ENCODE results near the gene WDR37. TPM values are rescaled to one million over a fixed set of nuclear protein-coding genes. Genes with fewer than 3 reads are reported as not detected.

Gene WDR37
- total and polyA plus RNA-seq, 9 of the 15 experiments (the other 6 are each of a cell fraction or from before 2014, with no cell fraction given) = 2.3 to 11.6 (median 6.7) TPM

GRCh38 chr10:1153251-1153763 lies 97.1 kb downstream of the WDR37 start:
- in situ Hi-C loops (cut with MboI) = no loop called here
- peaks cover 7 to 24% of the 10 kb centered on the region in 2 experiments; a peak in 3 of 5 replicates for H3K4me1 ChIP-seq (replicated peaks in 1 of 2; ENCODE audit: control insufficient read depth in 2 of 2, insufficient read depth in 2 of 2, low read length in 2 of 2)
- ChIA-PET CTCF (ENCODE audit: low intra/inter-chr PET ratio) (no interaction called here), POLR2A (no interaction called here)
- intact Hi-C loops (cut with micrococcal nuclease) = no loop called here
- H3K9ac ChIP-seq (ENCODE audit: insufficient read depth in 1 of 2, low read depth in 2 of 2, low read length in 2 of 2) = no peak overlapping the region
- H2AFZ ChIP-seq (ENCODE audit: low read depth, low read length) = no peak overlapping the region
- no peak for DNase-seq (ENCODE audit: extremely low read depth in 1 of 4, low spot score in 3 of 4)
- H4K20me1 ChIP-seq (replicated peaks; ENCODE audit: control insufficient read depth, insufficient read depth, low read length) = no peaks in the 10 kb centered on the region
- H3K36me3 ChIP-seq (ENCODE audit: control insufficient read depth, insufficient read depth, low read length) = peaks cover 20% of the 10 kb centered on the region; the same call in 2 of the 3 replicates
- BruUV-seq (replicated peaks) = no TSS peak
- no peak overlapping the region for H3K4me3 ChIP-seq
- peaks cover 2 to 22% of the 10 kb centered on the region in 2 experiments; a peak in 2 of 5 replicates for H3K27me3 ChIP-seq (ENCODE audit: control insufficient read depth in 2 of 2, insufficient read depth in 2 of 2, low read length in 2 of 2)
- ATAC-seq = no peak
- TF ChIP-seq PCBP2 (IDR thresholded peaks at IDR 0.05; ENCODE audit: low read depth, low read length, poor library complexity, severe bottlenecking) = no peak
- no peak for TF ChIP-seq ZBED1 (IDR thresholded peaks at IDR 0.05)
- no peak for TF ChIP-seq HOMEZ (CRISPR knock-in tag; IDR thresholded peaks at IDR 0.05)
- no peak for TF ChIP-seq RBM34 (IDR thresholded peaks at IDR 0.05; ENCODE audit: borderline replicate concordance, insufficient read depth, low read length)
- TF ChIP-seq, protein P1, sequence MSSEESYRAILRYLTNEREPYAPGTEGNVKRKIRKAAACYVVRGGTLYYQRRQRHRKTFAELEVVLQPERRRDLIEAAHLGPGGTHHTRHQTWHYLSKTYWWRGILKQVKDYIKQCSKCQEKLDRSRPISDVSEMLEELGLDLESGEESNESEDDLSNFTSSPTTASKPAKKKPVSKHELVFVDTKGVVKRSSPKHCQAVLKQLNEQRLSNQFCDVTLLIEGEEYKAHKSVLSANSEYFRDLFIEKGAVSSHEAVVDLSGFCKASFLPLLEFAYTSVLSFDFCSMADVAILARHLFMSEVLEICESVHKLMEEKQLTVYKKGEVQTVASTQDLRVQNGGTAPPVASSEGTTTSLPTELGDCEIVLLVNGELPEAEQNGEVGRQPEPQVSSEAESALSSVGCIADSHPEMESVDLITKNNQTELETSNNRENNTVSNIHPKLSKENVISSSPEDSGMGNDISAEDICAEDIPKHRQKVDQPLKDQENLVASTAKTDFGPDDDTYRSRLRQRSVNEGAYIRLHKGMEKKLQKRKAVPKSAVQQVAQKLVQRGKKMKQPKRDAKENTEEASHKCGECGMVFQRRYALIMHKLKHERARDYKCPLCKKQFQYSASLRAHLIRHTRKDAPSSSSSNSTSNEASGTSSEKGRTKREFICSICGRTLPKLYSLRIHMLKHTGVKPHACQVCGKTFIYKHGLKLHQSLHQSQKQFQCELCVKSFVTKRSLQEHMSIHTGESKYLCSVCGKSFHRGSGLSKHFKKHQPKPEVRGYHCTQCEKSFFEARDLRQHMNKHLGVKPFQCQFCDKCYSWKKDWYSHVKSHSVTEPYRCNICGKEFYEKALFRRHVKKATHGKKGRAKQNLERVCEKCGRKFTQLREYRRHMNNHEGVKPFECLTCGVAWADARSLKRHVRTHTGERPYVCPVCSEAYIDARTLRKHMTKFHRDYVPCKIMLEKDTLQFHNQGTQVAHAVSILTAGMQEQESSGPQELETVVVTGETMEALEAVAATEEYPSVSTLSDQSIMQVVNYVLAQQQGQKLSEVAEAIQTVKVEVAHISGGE (CRISPR knock-in tag; IDR thresholded peaks at IDR 0.05) = no peak
- TF ChIP-seq SMARCC2 (IDR thresholded peaks at IDR 0.05; ENCODE audit: low read depth) = no peak
- TF ChIP-seq ZNF764 (CRISPR knock-in tag; IDR thresholded peaks at IDR 0.05; ENCODE audit: low read depth) = no peak
- TF ChIP-seq, protein P2, sequence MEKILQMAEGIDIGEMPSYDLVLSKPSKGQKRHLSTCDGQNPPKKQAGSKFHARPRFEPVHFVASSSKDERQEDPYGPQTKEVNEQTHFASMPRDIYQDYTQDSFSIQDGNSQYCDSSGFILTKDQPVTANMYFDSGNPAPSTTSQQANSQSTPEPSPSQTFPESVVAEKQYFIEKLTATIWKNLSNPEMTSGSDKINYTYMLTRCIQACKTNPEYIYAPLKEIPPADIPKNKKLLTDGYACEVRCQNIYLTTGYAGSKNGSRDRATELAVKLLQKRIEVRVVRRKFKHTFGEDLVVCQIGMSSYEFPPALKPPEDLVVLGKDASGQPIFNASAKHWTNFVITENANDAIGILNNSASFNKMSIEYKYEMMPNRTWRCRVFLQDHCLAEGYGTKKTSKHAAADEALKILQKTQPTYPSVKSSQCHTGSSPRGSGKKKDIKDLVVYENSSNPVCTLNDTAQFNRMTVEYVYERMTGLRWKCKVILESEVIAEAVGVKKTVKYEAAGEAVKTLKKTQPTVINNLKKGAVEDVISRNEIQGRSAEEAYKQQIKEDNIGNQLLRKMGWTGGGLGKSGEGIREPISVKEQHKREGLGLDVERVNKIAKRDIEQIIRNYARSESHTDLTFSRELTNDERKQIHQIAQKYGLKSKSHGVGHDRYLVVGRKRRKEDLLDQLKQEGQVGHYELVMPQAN (IDR thresholded peaks at IDR 0.05; ENCODE audit: borderline replicate concordance) = no peak
- TF ChIP-seq CC2D1A (IDR thresholded peaks at IDR 0.05) = no peak
- TF ChIP-seq, protein P3, sequence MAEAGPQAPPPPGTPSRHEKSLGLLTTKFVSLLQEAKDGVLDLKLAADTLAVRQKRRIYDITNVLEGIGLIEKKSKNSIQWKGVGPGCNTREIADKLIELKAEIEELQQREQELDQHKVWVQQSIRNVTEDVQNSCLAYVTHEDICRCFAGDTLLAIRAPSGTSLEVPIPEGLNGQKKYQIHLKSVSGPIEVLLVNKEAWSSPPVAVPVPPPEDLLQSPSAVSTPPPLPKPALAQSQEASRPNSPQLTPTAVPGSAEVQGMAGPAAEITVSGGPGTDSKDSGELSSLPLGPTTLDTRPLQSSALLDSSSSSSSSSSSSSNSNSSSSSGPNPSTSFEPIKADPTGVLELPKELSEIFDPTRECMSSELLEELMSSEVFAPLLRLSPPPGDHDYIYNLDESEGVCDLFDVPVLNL (CRISPR knock-in tag; IDR thresholded peaks at IDR 0.05; ENCODE audit: low read depth) = no peak
- TF ChIP-seq NCOA6 (IDR thresholded peaks at IDR 0.05) = no peak
- no peak for TF ChIP-seq NR2C2 (CRISPR knock-in tag; IDR thresholded peaks at IDR 0.05)
- TF ChIP-seq NR2C2 (tag; IDR thresholded peaks at IDR 0.05) = no peak
- TF ChIP-seq ZNF561 (CRISPR knock-in tag; conservative IDR thresholded peaks at IDR 0.05) = no peak
- no peak for TF ChIP-seq ZNF766 (CRISPR knock-in tag; conservative IDR thresholded peaks at IDR 0.05)
- H3K9me1 ChIP-seq (ENCODE audit: control insufficient read depth, insufficient read depth, low read length) = no peaks in the 10 kb centered on the region
- H3K9me3 ChIP-seq (replicated peaks; ENCODE audit: control insufficient read depth, insufficient read depth, low read depth, low read length) = no peaks in the 10 kb centered on the region
- no peak overlapping the region for H3K4me2 ChIP-seq (ENCODE audit: insufficient read depth, low read length)
- no peaks in the 10 kb centered on the region for H3K79me2 ChIP-seq (ENCODE audit: control insufficient read depth, insufficient read depth, low read length)
- no peak for FAIRE-seq
- WGBS (ENCODE audit: insufficient coverage, low coverage, missing lambda C conversion rate) = 45% methylated on average over 6 of the region's 6 CpGs
- no peak overlapping the region for H3K27ac ChIP-seq (ENCODE audit: extremely low read depth, low read depth, low read length)

Measured in K562 (cell line).